GM18520 (cell line): ENCODE measurements around the gene RAB6B.
A peak's percentile ranks its signal among the peaks of the same experiment; 100 is the strongest.
"Not testable (repeated sequence)": the region's sequence is repeated elsewhere in the genome, so short reads cannot be mapped to it uniquely, and the experiment has no call there.

Experiments
- ATAC-seq: cut with Tn5 transposase; IDR thresholded peaks from one replicate; pipeline ENCODE4 v1.9.1; 2021; ENCODE audit not compliant: unreplicated experiment

Gene RAB6B

DNA sequence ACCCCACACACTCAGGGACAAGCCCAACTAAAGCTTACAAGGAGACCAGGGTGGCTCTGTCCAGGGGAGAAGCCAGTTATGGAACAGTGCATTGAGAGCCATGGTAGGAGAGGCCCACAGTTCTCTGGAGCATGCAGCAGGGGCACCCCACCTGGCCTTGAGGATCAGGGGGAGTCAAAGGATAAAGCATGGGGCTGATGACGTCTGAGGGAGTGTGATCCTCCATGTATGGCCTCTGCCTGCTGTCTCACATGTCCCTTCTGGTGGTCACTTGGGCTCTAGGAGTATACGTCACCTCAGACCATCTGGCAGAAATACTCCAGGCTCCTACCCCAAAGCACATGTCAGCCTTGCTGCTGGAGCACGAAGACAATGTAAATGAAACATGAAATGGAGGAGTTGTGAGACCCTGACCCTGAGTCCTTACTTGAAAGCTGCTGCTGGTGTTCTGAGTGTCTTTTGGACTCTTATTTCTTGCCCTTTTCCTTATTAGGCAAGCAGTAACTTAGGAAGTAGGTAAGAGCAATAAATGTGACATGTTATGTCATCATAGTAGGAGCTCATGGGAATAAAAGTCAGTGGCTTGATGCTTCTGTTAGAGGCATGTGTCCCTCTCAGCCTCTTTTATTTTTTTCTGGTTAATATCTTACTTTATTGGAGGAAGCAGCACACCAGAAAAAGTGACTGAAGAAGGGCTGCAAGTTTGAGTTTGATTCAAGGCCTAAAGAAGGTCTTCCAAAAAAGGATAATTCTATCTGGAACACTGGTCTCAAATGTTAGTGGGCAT lies 74.6 kb downstream of the RAB6B start:
- ATAC-seq, result no peak

- ATAC-seq, result no peak
Observed at GRCh38 chr3:133820129-133820528, 75.6 kb downstream of the RAB6B start.

DNA sequence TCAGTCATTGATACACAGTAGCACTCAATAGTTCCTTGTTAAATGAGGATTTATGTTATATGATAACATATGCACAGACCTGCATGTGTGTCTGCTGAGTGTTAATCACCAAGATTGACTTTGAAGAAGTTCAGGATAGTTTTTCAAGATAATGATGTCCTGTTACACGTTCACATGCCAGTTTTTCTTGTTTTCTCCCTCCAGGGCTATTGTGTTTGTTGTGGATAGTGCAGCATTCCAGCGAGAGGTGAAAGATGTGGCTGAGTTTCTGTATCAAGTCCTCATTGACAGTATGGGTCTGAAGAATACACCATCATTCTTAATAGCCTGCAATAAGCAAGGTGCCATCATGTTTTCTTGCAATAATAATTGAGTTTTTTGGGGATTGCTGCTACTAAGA lies 80.3 kb downstream of the RAB6B start:
- ATAC-seq, result no peak

GRCh38 chr3:133812872-133813271 lies 82.8 kb downstream of the RAB6B start:
- ATAC-seq, result no peak

DNA sequence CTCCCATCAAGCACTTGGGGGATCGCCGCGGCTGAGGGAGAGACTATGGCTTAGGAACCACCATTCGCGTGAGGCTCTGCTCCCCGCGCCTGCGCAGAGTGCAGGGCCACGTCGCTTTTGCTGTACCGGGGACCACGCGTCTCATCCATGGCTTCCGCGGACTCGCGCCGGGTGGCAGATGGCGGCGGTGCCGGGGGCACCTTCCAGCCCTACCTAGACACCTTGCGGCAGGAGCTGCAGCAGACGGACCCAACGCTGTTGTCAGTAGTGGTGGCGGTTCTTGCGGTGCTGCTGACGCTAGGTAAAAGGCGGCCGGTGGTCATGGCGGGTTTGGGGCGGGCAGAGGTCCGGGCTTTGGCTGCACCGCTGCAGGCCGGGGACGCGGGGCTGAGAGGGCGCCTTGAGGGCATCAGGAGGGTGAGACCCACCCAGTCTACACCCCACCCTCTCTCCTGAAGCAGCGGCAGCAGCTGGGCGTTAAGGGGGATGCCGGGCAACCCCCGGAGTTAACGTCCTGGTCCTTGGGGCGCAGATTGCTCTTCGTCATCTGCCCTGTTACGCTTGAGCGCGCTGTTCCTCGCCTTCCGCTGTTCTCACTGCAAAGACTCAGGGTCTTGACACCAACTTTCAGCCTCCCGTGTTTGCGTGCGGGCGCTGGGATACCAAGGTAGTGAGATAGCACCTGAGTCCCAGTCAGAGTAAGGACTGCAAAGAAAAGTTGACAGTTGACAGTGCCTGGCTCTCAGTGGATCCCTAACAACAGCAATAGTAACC lies 89.8 kb downstream of the RAB6B start, which contains the start of gene SRPRB:
TSS of gene SRPRB (plus strand) at position 114 of the 774 bp plus-strand sequence. CDS start at position 148, 34 bp downstream.
- ATAC-seq, result peak; percentile 97

- ATAC-seq, result no peak
Observed at GRCh38 chr3:133805384-133805701, 90.3 kb downstream of the RAB6B start.

- no peak for ATAC-seq
Observed at GRCh38 chr3:133804896-133805295, 90.8 kb downstream of the RAB6B start.

- no peak for ATAC-seq
Observed at GRCh38 chr3:133803469-133803868, 92.2 kb downstream of the RAB6B start.

GRCh38 chr3:133799794-133800585 lies 95.7 kb downstream of the RAB6B start:
- ATAC-seq, result no peak

GRCh38 chr3:133797396-133798105 lies 98.1 kb downstream of the RAB6B start:
- no peak for ATAC-seq

DNA sequence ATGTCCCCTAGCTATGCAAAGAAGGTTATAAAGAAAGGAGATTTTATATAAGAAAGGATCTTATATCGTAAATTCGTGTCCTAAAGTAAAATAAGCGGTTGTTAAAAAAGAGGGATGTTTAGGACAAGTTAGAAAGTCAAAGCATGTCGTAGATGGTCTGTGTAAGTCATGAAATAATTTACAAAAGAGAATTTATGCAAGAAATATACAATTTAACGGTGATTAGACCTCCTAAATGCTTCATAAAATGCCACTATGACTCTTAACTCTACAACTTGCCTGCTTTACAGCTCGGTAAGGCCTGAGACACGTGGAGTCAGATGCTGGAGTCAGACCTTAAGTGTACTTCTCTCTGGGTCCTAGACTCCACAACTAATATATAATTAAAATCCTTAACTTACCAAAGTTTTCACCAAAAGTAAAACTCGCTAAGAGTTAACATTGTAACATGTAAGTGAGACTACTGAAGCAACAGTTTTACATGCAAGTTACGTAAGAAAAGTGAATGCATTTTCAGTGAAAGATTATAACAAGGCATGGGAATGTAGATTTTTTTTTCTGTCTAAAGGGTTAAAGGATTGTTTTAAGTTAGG lies 103.4 kb downstream of the RAB6B start:
- no peak for ATAC-seq

DNA sequence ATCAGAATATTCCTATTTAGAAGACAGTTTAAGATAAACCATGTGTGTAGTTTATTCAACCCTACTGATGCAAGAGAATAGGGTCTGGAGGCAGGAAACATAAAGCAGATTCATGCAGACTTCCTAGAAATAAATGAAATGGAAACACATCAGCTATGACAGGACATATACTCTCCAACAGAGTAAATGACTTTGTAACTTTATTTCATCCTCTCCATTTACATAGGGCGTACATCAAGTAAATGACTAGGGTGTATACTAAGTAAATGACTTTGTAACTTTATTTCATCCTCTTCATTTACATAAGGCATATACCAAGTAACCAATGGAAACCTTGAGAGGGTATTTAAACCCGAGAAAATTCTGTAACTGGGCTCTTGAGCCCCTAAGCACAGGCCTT lies 107.7 kb downstream of the RAB6B start:
- ATAC-seq, result no peak

DNA sequence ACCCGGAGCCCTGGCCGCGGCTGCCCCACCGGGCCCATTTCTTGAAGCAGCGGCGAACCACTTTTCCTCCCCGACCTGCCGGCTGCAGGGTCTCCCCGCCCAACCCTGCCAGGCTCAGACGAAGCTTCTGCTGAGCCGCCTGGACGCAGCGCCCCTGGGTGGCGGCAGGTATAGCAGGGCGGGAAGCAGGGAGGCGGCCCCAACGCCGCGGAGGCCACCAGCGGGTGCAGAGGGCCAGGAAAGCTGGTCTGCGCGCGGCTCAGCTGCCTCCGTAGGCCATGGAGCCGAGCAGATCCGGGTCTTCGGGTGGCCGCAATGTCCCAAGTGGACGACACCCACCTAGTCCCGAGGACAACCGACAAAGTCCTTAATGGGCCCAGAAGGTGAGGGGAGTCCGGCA lies 111.9 kb downstream of the RAB6B start:
- no peak for ATAC-seq

- no peak for ATAC-seq
Observed at GRCh38 chr3:133782454-133782853, 113.2 kb downstream of the RAB6B start.

DNA sequence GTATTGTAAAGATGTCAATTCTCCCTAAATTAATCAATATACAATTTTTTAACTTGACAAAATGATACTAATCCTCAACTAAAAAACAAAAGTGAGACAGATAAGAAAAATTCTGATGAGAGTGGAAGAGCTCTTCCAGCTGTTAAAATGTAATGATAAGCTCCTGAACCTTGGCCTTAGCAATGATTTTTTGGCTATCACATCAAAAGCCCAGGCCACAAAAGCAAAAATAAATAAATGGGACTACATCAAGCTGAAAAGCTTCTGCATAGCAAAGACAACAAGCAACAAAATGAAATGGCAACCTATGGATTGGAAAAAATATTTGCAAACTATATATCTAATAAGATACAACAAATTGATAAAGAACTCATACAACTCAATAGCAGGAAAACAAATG lies 114.1 kb downstream of the RAB6B start:
- ATAC-seq, result no peak

DNA sequence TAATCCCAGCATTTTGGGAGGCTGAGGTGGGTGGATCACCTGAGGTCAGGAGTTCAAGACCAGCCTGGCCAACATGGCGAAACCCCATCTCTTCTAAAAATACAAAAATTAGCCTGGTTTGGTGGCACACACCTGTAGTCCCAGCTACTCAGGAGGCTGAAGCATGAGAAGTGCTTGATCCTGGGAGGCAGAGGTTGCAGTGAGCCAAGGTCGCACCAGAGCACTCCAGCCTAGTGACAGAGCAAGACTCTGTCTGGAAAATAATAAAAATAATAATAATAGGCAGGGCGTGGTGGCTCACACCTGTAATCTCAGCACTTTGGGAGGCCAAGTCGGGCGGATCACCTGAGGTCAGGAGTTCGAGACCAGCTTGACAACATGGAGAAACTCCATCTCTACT lies 114.9 kb downstream of the RAB6B start:
- ATAC-seq, result not testable (repeated sequence)

GRCh38 chr3:133779626-133780203 lies 116.0 kb downstream of the RAB6B start:
- ATAC-seq, result no peak

DNA sequence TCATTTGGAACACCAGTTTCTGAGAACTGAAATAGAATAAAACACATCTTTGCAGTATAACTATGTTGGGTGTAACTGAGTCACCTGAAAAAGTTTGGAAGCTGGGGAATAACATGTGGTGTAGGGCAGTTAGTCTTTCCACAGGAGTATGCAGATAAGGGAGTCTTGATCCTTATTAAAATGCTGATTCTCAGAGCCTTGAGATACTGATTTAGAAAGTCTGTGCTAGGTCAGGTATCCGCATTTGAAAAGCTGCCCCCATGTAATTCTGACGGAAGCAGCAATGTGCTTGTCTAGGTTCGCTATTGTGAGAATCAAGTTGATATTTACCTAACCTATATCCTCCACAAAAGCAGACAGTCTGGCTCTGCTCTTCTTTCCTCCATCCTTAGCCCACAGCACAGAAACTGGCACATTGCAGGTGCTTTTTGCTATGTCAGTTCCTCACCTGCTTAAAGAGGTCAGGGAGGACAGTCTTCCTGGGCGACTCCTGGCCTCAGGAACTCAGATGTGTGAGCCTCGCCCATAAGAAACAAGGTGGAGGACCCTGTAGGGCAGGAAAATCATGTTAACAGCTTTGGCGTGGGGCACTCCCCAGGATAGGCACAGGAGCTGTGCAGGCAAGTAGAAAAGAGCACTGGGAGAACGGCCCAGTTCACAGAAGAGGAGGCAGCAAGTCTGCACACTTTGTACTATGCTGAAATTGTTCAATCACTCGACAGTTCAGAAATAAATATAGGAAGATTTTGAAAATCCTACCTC lies 117.7 kb downstream of the RAB6B start:
- ATAC-seq, result no peak

GRCh38 chr3:133776794-133777438 lies 118.8 kb downstream of the RAB6B start:
- ATAC-seq, result no peak
